Stimulated activated CD4-positive, alpha-beta T cell treated with anti-CD3 and anti-CD28 coated beads, Interleukin-15, amount 100 ng/mL, for 24 hours (primary cell): ENCODE measurements around the gene SLC1A7.

Experiments
- DNase-seq: peaks from one replicate; pipeline ENCODE4 v3.0.0-alpha.2; 2020

Gene SLC1A7

DNA sequence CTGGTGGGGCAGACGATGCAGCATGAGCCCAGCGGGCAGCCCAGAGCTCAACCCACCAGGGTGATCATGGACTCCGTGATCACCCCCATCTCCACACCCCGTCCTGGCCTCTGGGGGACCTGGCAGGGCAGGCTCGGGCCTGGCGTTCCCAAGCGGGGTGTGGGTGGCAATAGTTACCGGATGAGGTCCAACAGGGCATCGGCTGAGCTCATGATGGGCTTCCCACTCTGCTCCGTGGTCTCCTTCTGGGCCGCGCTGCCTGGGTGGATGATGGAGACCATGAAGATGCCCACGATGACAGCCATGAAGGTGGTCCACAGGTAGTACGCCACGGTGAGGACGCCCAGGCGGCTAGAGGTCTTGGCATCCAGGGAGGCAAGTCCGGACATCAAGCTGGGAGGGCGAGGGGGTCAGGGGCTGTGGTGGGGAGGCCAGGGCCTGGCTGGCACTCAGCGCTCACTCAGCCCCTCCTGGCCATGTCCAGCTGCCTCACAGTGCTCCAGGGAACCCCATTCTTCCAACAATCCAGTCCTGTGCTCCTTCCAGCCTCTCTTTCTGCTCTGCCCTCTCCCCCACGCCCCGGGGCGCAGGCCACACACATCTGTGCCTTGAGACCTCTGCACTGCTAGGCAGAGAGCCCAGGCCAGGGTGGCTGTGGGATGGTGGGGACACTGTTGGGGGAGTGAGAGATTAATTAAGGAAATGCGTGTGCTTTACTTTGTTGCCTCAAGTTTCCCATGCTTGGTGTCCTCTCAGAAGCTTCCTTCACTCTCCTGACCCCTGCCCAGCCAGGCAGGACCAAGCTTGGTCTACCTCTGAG is 27.6 kb downstream of the SLC1A7 start:
- no peak for DNase-seq

DNA sequence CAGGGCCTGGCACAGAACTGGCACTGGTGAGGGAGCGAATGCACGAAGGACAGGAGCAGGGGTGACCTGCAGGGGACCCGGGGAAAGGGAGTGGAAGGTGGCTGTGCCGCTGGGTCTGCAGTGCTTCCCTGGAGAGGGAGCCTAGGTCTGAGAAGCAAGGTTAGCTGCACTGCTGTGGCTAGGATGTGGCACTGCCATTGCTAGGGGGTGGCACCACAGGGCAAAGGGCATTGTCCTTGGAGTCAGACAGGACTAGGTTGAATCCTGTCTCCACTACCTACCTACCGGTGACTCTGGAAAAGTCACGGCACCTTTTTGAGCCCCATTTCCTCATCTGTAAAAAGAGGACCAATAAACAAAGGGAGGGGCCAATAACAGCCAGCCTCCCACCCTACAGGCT is 28.3 kb downstream of the SLC1A7 start:
- no peak for DNase-seq

DNA sequence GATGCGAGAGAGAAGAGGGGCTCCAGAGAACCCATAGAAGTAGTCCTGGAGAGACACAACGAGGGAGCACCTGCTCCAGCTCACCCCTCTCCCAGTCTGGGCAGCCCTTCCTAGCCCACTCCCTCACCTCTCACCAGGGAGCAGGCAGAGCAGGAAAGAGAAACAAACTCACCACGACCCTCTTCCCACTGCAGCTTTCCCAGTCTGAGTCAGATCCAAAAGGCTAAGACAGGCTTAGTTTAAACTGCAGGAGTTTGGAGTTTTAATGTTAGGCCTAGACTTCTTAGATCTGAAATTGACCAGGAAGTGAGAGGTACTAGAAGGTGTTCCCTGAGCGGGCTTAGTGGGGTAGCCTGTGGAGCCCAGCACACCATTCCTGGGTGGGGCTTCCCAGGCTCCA is 29.6 kb downstream of the SLC1A7 start:
- DNase-seq: no peak

DNA sequence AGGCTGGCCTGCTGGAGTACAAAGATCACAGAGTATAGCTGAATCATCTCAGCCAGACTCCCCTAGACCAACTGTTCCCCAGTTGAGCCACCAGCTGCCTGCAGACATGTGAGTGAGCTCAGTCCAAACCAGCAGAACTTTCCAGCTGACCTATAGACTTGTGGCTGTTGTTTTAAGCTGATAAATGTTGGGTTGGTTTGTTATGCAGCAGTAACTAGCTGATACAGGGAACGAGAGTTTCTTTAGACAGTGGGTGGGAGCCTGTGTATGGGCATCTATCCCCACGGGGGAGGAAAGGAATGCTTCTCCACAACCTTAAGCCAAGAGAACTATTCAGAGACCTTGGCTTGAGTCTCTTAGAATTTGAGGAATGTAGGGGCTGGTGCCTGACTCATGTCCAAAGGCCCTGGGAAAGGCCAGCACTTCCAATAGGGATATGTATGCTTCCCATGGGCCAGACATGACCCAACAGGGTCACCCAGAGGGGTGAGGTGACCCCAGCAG is 30.1 kb downstream of the SLC1A7 start:
- DNase-seq: no peak

- no peak for DNase-seq
Observed at GRCh38 chr1:53111693-53112092, 30.7 kb downstream of the SLC1A7 start.

GRCh38 chr1:53111073-53111556 is 31.3 kb downstream of the SLC1A7 start:
- no peak for DNase-seq

DNA sequence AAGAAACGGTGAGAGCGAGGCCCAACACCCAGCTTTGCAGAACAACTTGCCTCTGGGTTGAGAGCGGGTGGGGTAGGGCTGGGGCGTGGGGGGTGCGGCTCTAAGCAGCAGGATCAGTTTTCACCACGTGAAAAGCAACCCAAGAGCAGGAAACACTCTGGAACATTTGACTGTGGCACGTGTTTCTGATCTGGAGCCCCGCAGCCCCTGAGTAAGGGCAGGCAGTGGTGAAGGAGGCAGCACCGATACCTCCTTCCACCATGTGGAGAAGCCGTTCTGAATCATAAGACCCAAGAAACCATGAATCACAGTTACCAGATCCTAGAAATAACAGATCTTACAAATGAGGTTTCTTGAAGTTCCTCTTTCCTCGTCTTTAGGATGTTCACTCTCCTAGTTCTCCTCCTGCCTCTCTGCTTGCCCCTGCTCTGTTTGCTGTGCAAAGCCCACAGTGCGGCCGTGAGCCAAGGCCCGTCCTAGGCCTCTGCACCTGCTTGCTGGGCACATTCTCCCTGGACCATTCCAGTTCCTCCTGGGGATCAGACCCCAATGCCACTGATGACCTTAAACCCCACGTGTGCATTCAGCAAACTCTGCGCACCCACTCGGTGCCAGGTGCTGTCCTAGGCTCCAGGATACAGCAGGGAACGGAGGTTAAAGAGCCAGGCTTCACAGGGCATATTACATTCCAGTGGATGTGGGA is 31.9 kb downstream of the SLC1A7 start:
- DNase-seq: peak; percentile 70

DNA sequence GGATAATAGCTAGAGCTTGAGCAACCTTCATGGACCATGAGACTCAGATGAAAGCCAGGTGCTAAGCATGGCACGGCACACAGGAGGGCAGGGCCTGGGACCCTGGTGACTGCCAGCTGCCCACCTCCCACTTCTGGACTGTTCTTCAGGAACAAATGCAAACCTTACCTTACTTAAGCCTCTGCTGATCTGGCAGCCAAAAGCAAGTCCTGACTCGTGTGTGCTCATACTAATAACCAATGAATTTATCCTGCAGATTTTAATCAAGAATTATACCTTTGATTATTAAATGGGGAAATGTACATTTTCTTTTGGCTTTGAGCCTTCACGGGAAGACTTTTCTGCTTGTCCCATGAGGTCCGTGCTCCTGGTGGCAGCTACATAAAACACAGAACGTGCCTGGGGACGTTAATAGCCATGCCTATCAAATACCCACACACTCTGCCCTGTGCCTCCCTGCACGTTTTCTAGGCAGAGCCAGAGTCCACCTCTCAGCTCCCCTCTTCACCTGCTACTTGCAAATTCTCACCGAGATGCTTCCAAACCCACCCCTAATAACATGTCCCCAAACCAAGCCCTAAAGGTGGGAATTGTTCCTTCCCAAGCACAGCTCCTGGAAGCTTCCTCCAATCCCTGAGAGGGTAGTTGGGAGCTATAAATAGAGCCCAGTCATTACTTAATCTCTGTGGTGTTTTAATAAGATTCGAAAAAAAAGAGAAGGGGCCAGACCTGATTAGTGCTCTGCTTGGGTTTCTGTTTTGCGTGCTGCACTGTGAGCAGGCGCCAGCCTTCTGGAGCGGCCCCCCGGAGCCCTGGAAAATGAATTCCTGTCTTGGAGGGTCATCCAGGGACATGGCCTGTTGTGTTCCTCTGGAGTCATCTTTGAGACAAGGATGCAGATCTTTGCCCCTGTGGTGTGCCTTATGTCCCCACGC is 33.5 kb downstream of the SLC1A7 start:
- DNase-seq: no peak

DNA sequence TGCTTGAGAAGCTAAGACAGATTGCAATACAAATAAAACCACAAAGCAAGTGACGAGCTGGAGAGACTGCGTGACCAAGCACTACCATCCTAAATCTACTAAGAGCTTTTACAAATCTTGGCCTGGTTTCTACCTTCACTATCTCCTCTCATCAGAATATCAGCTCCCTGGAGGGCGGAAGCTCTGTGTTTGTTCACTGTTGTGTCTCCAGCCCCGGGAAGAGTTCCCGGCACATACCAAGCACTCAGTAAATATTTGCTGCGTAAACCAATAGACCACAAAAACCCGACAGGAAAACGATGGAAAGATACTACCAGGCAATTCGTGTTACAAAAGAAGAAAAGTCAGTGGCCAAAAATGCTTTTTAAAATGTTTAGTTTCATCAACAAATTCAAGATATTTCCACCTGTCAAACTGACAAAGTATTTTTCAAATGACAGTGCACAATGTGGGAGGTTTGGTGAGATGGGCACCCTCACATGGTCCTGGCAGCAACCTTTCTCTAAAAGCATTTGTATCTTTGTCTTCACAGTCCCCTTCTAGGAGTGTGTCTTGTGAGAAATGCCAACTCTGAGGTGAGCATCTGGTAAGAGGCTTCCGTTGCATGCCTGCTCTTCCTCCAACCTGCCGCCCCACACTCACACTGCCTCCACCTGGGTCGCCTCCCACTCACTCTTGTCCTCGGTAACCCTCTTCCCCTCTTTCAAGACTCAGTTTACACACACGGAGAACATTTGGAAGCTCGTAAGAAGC is 34.7 kb downstream of the SLC1A7 start:
- no peak for DNase-seq

DNA sequence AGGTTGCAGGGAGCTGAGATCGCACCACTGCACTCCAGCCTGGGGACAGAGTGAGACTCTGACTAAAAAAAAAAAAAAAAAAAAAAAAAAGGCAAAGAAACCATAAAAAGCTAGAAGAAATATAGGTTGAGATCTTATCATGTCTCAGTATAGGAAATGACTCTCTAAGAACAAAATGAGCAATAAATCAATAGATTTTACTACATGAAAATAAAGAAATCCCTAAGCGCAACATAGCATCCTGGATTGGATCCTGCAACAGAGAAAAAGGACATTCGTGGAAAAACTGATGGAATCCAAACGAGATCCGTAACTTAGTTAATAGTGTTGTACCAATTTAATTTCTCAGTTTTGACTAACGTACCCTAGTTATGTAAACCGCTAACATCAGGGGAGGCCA is 35.3 kb downstream of the SLC1A7 start:
- no peak for DNase-seq

GRCh38 chr1:53104289-53104913 is 38.0 kb downstream of the SLC1A7 start:
- no peak for DNase-seq

DNA sequence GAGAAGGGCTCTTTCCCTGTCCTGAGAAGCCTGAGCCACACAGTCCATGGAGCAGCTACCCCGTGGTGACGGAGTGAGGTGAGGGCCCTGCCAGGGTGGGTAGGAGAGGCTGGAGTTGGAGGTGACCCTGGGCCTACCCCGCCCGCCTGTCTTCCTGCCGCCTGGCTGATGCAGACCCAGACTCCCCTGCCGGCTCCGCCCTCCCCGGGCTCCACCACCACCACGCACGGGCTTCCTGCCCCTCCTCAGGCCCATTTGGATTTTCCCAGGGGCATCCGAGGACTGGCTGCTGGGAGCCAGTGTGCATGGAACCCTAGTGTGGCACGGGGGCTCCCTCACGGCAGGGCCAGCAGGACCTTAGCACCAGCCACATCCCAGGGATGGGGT is 47.9 kb downstream of the SLC1A7 start:
- DNase-seq: no peak

DNA sequence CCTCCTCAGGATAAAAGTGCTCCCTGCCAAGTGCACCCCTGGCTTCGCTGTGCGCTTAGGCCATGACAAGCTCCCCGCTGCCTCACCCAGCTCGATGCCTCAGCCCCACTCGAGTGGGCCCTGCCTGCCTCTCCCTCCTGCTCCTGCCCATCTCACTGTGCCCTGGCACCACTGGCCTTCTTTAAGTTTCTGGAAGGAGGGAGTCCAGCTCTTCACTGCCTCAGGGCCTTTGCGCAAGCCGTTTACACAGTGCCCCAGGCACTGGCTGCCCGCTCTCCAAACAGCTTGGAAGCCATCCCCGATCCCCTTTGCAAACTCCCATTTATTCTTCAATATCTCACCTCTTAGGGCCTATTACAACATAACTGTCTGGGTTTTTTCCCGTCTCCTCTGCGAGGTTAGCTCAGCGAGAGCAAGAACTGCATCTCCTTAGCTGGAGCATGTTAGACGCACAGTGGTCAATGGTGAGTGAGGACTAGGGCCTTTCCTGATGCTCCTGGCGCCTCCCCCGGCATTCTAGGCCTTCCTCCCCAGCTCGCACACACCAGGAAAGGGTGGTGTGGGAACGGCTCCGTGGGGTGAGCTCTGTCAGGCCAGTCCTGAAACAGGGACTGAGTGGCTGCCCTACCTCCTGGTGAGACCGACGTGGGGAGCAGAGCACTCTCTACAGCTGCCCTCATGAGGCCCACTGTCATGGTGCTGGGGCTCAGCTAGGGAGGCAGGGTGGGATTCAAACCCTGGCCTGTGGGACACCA is 48.5 kb downstream of the SLC1A7 start:
- DNase-seq: no peak

DNA sequence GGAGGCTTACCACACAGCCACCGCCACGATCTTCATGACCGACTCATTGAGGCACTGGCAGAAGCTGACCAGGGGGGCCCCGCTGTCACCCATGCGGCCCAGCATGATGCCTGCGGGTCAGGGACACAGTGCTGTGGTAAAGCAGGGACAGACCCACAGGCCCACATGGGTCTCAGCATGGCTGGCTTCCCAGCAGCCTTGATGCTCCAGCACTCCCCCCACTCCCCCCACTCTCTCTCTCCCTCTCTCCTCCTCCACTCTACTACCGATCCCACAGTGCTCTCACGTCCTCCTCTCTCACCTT is 49.0 kb downstream of the SLC1A7 start:
- DNase-seq: no peak

DNA sequence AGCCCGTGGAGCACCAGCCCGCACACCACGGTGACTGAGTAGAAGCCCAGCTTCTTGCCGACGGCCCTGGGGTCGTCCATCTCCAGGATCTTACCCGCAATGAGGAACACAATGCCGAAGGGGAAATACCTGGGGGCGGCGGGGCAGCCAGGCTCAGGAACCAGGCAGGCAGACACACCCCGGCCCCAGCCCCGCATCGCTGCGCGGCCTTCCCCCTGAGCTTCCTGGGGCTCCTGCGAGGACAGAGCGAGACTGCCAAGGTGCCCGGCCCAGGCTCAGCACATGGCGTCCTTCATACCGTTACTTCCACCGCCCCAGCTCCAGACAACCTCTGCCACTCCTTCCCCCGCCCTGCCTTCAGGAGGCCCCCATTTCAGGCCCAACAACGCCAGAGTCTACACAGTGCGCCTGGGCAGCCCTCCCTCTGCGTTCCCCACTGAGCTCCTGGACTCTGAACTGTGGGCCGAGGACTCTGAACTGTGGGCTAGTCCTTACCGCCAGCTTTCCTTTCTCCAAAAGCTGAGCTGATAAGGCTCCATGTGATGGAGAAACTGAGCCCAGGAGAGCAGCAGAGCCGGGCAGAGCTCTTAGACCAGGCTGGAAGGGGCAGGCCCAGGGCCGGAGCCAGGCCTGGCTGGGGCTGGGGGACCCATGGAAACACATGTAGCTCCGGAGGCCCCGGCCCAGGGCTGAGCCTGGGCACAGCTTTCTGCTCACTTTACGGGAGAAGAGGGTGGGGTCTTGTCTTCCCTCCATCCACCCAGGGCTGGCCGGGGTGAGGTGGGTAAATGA is 49.6 kb downstream of the SLC1A7 start:
- DNase-seq: no peak

DNA sequence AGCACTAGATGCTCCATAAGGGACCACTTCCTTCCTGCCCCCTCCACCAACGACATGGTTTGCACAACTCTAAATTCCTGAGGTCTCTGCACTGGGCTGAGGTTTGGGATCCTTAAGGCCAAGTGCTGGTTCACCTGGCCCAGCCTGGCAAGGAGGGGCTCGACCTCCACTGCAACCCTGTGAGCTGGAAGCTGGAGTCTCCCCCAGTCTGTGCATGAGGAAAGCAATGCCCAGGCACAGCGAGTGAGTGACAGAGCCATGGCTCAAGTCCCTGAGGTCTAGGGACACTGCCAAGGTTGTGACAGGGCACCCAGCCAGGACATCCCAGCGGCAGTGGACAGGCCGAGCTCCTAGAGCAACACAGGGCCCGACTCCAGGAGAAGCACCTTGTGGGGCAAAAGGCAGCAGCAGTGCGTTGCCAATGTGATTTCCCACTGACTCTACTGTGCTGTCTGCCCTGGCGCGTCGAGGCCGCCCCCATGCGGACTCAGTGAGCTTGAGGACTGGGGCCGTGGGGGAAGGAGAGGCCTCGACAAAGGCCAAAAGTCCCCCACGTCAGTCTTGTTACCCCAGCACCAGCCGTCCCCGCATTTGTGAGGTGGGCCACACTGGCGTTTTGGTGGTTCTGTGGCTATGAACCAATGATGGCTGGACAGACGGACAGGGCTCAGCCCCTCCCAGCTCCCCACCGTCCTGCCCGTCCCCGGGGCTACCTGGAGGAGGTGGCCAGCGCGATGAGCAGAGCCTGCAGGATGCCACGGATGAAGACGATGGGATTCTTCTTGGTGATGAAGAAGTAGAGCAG is 50.4 kb downstream of the SLC1A7 start:
- no peak for DNase-seq

- DNase-seq: no peak
Observed at GRCh38 chr1:53090227-53091147, 52.0 kb downstream of the SLC1A7 start.

GRCh38 chr1:53089478-53090226 is 52.8 kb downstream of the SLC1A7 start:
- no peak for DNase-seq
